H7 (cell line): ENCODE measurements around the gene MTCP1. TPM values are rescaled to one million over a fixed set of nuclear protein-coding genes. Genes with fewer than 3 reads are reported as not detected.

Experiments used
- DNase-seq: peaks from one replicate; pipeline ENCODE4 v3.0.0; 2012
- H3K27me3 ChIP-seq: 2 replicates; pipeline ENCODE4 v1.6.0; 2011; ENCODE audit warnings: mild to moderate bottlenecking, low read length; ENCODE audit not compliant: control insufficient read depth, insufficient read depth
- H3K36me3 ChIP-seq: replicated peaks from 2 replicates; pipeline ENCODE4 v1.5.1; 2011; ENCODE audit warnings: low read length; ENCODE audit not compliant: control insufficient read depth, insufficient read depth
- H3K4me3 ChIP-seq: 2 replicates; pipeline ENCODE4 v1.5.1; 2011; ENCODE audit warnings: low read depth, mild to moderate bottlenecking, control low read depth, low read length, moderate library complexity; ENCODE audit not compliant: insufficient read depth
- total RNA-seq: library from RNA; depleted of rRNA; stranded (reverse); fragments of >200 nt; shearing (Covaris generic); gene quantifications from 2 replicates; pipeline ENCODE4 v1.2.3, GENCODE V29; 2014; rRNA removed

MTCP1 gene
- 5.9 and 9.3 TPM in 2 replicates for total RNA-seq

GRCh38 chrX:155070975-155071693 lies at the start of gene MTCP1, which contains the start of the genes BRCC3 and CMC4:
TSS of gene MTCP1 (minus strand) at chrX:155071136. CDS start at chrX:155066010, 5,126 bp downstream.
TSS of gene BRCC3 (plus strand) at chrX:155071508. CDS start at chrX:155071528, 20 bp downstream.
TSS of gene CMC4 (minus strand) at chrX:155071136. CDS start at chrX:155064023, 7,113 bp downstream.
- H3K4me3 ChIP-seq, result peak within 1 kb of the TSS; percentile 53
- no peaks in the 10 kb centered on the region for H3K36me3 ChIP-seq
- no peaks in the 10 kb centered on the region for H3K27me3 ChIP-seq
- DNase-seq, result peak; percentile 94

GRCh38 chrX:155115174-155115819 lies 44.4 kb upstream of the MTCP1 start:
- Histone ChIP-seq H3K27me3 (no peaks in the 10 kb centered on the region), H3K36me3 (no peaks in the 10 kb centered on the region; the same call in none of the 2 replicates), H3K4me3 (no peak overlapping the region)
- DNase-seq, result no peak

DNA sequence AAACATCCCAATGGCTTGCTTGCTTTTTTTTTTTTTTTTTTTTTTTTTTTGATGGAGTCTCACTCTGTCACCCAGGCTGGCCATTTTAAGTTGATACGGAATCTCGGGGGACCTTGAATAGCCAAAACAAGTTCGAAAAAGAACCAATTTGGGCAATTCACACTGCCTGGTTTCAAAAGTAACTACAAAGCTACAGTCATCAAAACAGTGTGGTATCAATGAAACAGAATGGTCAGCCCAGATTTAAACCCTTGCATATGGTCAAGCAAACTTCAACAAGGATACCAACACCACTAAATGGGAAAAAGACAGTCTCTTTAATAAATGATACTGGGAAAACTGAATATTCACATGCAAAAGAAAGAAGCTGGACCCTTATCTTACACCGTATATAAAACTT lies 42.2 kb upstream of the MTCP1 start:
- no peaks in the 10 kb centered on the region for H3K36me3 ChIP-seq
- H3K4me3 ChIP-seq, result no peak overlapping the region
- no peaks in the 10 kb centered on the region for H3K27me3 ChIP-seq
- DNase-seq, result no peak

- DNase-seq, result no peak
- Histone ChIP-seq H3K27me3 (no peaks in the 10 kb centered on the region), H3K4me3 (no peak overlapping the region)
Measured at GRCh38 chrX:155112171-155112570, 41.2 kb upstream of the MTCP1 start.

DNA sequence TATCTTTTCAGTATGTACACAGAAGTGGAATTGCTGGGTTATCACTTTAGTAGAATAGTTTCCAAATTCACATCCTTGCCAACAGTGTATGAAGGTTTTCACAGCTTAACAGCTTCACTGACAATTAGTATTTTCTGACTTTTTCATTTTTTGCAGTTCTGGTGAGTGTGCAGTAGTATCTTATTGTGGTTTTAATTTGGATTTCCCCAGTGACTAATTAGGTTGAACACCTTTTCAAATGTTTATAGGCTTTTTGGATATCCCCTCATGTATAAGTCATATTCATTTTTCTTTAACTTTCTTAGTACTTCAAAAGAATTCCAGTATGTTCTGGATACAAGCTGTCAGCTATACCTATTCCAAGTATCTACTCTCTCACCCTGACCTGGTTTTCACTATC lies 37.5 kb upstream of the MTCP1 start:
- no peaks in the 10 kb centered on the region for H3K36me3 ChIP-seq
- H3K4me3 ChIP-seq, result no peak overlapping the region
- no peak for DNase-seq
- H3K27me3 ChIP-seq, result no peaks in the 10 kb centered on the region

More at GRCh38 chrX:155112171-155112570, 41.2 kb upstream of the MTCP1 start:
- no peaks in the 10 kb centered on the region for H3K36me3 ChIP-seq

DNA sequence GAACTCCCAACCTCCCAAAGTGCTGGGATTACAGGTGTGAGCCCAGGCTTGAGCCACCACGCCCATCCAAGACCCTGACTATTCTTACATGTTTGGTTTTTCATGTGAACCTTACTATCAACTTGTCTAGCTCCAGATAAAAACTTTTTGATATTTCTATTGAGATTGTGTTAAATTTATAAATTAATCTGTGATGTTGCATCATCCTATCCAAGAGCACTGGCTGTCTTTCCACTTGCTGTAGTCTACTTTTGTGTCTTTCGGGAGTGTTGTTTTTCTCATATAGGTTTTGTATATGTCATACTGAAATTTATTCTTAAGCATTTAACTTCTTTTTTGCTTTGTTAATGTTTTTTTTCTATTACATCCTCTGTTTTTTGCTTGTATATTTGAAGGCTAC lies 35.0 kb upstream of the MTCP1 start:
- Histone ChIP-seq H3K36me3 (no peaks in the 10 kb centered on the region), H3K27me3 (no peaks in the 10 kb centered on the region), H3K4me3 (no peak overlapping the region)
- DNase-seq, result no peak

DNA sequence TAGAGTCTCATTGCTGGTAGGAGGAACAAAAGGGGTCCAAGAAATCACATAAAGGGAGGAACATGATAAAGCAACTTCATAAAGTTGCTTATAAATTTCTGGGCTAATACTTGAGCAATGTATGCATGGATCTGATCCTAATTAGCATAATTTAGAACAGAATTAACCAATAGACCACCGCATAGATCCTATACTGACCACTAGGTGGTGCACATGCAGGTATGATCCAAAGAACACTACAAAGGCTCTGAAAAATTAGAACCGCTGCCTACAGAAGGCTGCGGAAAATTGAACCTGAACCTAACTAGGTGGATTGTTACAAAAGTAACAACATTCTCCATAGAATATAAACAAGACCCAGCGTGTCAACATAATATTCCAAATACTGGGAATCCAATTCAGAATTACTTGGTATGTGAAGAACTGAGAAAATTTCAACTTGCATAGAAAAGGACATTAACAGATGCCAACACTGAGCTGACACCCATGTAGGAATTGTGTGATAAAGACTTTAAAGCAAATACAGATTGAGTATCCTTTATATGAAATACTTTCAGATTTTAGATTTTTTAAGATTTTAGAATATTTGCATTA lies 23.6 kb upstream of the MTCP1 start:
- Histone ChIP-seq H3K36me3 (no peaks in the 10 kb centered on the region; the same call in 1 of the 2 replicates), H3K4me3 (no peak overlapping the region), H3K27me3 (no peaks in the 10 kb centered on the region)
- peak; percentile 24 for DNase-seq

- no peak overlapping the region for H3K4me3 ChIP-seq
- H3K27me3 ChIP-seq, result no peaks in the 10 kb centered on the region
- H3K36me3 ChIP-seq, result no peaks in the 10 kb centered on the region
- DNase-seq, result no peak
Measured at GRCh38 chrX:155086961-155087735, 16.2 kb upstream of the MTCP1 start.

- H3K36me3 ChIP-seq, result no peaks in the 10 kb centered on the region
- peak; percentile 71 for DNase-seq
- no peak overlapping the region for H3K4me3 ChIP-seq
- no peaks in the 10 kb centered on the region for H3K27me3 ChIP-seq
Measured at GRCh38 chrX:155086202-155086840, 15.4 kb upstream of the MTCP1 start.

DNA sequence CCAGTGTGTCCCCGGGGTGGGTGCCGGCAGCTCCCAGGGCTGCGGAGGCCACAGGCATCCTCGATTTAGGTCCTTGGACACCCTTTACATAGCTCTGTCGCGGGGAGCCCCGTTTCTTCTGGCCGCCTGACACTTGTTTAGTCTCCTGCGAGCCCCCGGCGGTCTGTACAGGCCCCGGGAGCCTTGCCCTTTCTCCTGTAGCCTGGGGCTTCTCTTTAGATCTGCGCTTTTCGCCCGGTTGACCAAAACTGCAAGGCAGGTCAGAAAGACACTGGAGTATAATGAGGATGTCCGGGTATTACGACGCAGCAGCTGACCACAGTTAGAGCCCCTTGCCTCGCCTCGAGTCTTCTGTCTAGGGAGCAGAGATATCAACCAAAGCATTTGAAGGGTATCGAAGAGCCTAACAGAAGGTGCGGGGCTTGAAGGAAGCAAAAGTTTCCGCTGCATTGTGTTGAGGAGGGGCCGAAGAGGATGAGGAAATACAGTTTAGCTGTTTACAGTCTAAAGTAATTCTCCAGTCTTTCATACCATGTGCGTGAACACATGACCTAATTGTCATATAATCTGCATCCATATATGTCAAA lies 851 bp upstream of the MTCP1 start:
- Histone ChIP-seq H3K4me3 (peak overlapping the region; percentile 53), H3K36me3 (no peaks in the 10 kb centered on the region), H3K27me3 (no peaks in the 10 kb centered on the region)
- no peak for DNase-seq

DNA sequence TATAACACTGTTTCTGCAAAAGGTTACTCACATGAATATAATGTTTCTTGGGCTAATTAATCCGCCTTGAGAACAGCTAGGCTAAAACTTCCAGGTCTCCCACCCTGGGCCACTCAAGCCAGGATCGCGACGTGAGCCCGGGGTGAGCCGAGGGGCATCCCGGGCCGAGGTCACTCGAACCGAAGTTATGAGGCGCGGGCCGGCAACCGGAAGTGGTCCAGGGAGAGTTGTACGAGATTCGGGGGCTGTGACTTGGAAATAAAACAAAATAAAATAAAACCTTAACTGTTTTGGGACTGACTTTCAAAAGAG lies 317 bp downstream of the MTCP1 start:
- Histone ChIP-seq H3K27me3 (no peaks in the 10 kb centered on the region), H3K36me3 (no peaks in the 10 kb centered on the region), H3K4me3 (peak overlapping the region; percentile 52)
- no peak for DNase-seq

DNA sequence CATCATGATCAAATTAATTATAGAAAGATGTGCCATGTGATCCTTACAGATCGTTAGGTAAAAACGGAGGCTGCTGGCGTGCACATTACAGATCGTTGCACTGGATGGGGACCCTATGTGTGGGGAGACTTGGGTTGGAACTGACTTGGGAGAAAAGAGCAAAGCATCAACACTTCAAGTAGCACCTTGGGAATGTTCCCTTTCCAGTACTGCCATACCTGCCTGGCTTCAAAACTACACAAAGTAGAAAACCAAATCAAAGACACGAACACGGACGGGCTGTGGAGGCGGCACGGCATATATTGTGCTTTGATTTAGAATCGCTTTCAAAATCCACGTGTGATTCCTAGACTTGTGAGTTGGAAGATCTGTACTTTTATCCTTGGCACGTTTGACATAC lies 898 bp downstream of the MTCP1 start:
- DNase-seq, result no peak
- Histone ChIP-seq H3K27me3 (no peaks in the 10 kb centered on the region), H3K36me3 (no peaks in the 10 kb centered on the region), H3K4me3 (peak overlapping the region; percentile 52)

DNA sequence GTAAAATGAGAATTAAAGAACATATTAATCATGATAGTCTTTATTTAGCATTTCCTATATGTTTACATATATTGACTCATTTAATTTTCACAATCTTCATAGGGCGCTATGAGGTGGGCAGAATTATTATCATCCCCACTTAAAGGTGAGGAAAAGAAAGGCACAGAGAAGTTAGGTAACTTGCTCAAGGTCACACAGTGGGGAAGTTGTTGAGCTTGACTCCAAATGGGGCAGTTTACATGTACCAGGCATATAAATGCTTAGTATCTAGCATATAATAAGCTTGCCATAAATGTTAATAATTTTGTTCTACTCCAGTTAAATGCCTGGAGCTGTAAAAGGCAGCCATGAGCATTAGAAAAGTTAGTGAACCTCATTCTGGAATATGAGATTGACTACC lies 1.5 kb downstream of the MTCP1 start:
- Histone ChIP-seq H3K27me3 (no peaks in the 10 kb centered on the region), H3K36me3 (no peaks in the 10 kb centered on the region), H3K4me3 (no peak overlapping the region)
- DNase-seq, result no peak

DNA sequence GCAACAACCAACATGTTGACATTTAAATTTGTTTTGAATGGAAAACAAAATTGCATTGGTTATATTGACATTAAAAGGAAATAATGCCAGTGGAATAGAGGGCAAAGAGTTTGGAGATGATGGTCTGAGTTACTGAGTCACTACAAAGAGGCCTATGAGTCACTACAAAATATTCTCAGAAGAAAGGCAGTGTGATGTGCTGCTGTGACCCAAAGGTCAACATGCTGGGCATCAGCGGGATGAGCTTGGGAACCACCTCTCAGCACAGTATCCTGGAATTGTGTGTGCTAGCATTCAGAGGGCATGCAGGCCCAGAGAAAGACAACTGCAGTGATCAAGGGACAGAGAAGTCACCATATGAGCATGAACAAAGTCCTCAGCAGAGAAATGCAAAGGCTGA lies 2.8 kb downstream of the MTCP1 start:
- DNase-seq, result no peak
- Histone ChIP-seq H3K4me3 (no peak overlapping the region), H3K27me3 (no peaks in the 10 kb centered on the region), H3K36me3 (no peaks in the 10 kb centered on the region)
